Ureter (tissue), 1 donor: Measurements from ENCODE around the gene FASTK. TPM values are rescaled to one million over a fixed set of nuclear protein-coding genes. Genes with fewer than 3 reads are reported as not detected.

Source experiments
- DNase-seq: peaks from one replicate; pipeline ENCODE4 v3.0.0-alpha.2; 2020; ENCODE audit warnings: low spot score
- total RNA-seq: library from RNA; stranded (reverse); gene quantifications from one replicate; pipeline ENCODE4 v1.2.4, GENCODE V29; 2023
- donor health status: DM: yes; HTN: yes; CAD: no.

The FASTK gene
- total RNA-seq, 1 donor from 2014 or later = 91.7 TPM

DNA sequence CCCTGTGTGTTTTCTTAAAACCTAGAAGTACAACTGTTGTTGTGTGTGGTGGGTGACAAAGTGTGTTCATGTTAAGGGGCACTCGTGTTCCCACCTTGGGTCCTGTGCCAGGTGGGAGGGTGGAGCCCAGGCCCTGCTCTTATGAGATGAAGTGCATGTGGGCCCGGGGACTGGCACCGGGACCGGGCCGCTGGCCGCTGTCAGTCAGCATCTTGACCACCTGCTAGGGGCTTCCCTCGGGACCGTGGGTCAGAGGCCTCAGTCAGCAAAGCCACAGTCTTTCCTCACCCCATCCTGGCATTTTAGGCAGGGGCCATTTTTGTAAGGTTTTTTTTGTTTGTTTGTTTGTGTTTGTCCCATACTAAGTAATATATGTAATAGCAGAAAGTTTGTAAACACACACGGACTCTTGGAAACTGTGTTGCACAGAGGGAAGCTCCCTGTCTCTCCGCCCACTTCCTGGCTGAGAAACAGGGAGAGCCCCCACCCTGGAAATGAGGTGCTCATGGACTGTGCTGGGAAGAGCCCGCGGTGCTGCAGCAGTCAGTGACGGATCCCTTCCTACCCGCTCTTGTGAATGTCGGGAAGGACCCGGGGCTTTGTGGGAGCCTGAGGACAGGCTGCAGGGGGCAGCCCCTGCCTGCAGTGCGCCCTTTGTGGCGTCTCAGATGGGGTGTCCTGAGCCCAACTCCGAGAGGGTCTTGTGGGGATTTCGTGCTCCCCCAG is 19.0 kb upstream of the FASTK start:
- no peak for DNase-seq

DNA sequence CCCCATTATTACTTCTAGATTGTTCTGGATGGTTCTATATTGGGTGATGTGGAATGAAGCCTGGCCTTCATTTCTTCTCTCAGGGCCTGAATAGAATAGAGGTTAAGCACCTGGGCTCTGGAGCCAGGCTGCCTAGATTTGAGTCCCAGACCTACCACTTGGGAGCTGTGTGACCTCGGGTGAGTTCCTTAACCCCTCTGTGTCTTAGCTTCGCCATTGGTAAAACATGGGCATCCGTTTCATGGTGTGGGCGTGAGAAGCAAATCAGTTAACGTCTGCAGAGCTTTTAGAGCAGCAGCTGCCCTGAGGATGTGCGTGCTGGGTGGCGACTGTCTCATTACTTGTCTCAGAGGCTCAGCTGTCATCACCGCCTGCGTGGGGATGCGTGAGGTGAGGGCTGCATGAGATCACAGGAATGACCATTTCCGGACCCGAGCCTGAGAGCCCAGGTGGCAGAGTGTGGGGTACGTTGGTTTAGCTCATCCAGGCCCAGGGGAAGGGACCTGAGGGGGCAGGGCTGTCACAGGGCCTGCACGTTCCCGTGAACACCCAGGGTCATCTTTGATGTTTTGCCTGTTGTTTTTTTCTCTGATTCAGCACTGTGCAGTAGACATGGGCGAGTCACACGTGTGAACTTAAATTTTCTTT is 15.3 kb upstream of the FASTK start:
- no peak for DNase-seq

DNA sequence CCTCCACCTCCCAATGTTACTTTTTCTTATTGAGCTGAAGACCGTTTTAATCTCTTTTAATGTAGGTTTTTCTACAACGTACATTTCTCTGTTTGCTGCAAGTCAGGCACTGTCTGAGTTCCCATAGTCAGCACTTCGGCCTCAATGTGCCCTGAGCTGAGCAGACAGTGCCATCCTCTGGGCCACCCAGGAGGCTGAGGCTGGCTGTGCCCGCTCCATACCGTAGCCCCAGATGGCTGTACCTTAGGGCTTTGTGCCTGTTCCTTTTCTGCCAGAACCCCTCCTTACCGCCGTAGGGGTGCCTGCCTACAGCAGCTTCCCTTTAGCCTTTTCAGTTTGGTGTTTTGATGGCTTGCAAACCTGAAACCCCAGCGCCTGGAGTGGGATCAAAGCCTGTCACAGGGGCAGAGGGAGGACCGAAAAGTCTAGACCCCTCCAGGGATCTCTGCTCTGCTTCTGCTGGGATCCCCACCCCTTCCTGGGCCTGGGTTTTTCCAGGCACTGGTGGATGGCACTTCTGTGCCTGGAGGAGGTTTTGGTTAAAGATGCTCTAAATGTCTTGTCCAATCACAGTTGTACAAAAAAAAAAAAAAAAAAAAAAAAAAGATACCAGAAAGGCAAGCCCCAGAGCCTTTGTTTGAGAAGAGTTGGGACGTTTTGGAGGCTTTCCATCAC is 14.7 kb upstream of the FASTK start:
- DNase-seq = no peak

- DNase-seq = no peak
Measured at GRCh38 chr7:151094675-151095074, 14.1 kb upstream of the FASTK start.

GRCh38 chr7:151093748-151094147 is 13.1 kb upstream of the FASTK start:
- no peak for DNase-seq

GRCh38 chr7:151091988-151092387 is 11.4 kb upstream of the FASTK start:
- DNase-seq = no peak

- DNase-seq = no peak
Measured at GRCh38 chr7:151091431-151091830, 10.8 kb upstream of the FASTK start.

DNA sequence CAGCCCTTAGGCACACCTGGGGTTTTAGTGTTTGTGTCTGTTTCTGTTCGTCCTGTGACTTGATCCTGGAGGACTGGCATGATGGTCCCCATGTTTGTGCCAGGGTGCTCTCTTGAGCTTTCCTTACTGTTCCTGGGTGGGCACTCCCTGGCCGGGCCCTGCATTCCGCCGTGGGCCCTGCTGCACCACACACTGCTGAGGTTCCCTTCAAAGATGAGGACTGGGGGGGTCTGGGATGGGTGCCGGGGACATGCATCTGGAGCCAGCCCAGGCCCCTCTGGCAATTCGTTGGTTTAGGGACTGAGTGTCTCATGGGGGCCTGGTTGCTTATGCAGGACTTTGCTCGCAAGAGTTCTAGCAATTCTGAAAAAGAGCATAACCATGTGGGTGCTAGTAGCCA is 10.4 kb upstream of the FASTK start:
- DNase-seq = no peak

DNA sequence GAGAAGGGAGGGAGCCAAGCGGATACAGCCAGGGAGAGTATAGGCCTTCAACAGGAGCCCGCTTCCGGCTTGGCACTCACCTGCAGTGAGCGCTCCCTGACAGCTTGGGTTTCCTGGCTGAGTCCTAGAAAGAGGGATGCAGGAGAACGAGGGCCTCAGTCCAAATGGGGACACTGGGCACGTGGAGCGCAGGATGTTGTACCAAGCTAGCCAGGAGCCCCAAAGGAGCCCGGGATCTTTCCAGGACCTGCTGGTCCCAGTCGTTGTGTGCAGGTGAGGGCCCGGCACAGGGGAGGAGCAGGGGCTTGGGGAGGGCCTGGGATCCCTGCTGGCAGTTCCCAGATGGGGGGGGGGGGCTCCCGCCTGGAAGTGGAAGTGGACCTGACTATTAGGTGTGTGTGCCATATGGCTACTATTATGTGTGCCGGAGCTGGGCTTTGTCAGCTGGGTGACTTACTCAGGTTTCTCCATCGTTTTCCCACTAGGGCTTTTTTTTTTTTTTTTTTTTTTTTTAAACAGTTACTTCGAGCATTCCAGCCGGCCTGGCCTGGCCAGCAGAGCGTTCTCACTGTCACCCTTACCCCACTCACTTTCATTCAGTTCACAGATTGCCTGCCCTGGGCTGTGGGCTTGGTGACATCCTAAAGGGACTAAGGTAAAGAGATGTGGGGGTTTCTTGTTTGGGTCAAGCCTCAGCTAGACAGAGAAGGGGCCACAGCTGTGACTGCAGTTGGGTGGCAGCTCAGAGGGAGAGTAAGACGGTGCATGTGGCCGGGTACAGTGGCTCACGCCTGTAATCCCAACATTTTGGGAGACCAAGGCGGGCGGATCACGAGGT is 9.5 kb upstream of the FASTK start:
- DNase-seq = no peak

GRCh38 chr7:151088856-151089699 is 8.5 kb upstream of the FASTK start:
- DNase-seq = no peak

- DNase-seq = no peak
Measured at GRCh38 chr7:151088019-151088855, 7.6 kb upstream of the FASTK start.

- DNase-seq = no peak
Measured at GRCh38 chr7:151087245-151088018, 6.8 kb upstream of the FASTK start.

DNA sequence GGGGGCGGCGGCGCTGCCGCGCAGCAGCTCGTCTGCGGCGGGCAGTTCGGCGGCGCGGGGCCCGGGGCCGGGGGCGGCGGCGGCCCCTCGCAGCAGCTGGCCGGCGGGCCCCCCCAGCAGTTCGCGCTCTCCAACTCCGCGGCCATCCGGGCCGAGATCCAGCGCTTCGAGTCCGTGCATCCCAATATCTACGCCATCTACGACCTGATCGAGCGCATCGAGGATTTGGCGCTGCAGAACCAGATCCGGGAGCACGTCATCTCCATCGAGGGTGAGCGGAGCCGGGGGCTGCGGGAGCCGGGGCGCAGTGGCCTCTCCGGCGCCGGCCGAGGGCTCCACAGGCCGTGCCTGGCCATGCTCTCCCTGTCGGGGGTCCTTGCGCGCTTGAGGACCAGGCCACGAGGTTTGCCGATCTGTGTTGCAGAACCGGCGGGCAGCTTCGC is 6.2 kb upstream of the FASTK start:
- no peak for DNase-seq

DNA sequence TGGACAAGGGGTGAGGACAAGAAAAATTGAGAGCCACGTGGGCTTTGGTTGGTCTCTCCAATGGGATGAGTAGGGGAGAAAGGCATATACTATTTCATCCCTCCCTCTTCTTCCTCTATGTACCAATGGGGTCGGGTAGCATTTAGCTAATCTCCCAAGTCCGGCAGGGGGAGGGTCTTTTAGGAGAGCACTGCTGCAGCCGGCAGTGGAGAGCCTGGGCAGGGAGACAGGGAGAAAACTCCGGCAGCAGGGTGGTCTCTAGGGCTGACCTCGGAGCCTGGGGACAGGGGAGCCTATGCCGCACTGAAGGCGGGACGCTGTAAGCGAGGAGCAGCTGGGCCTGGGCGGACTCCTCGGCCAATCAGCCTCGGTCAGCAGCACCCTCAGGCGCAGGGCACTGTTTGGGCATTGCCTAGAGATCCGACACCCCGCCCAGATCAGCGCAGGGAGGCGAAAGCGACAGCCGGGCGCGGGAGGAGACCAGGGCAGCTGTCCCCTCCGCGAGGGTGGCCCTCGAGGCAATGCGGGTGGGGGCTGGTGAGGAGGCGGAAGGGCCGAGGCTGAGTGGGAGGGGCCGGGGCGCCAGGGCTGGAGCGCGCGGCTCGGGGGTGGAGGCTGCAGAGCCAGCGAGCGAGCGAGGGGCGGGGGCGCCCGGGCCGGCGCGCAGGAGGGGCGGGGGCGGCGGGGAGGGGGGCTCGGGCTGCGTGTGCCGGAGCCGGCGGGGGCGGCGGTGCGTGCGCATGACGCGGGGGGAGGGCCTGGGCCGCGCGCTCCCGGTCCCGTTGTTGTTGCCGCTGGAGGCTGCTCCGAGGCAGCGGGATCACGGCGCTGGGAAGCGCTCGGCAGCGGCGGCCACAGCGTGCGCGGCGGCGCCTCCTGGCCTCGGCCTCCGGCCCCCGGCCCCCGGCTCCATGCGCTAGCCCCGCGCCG is 5.3 kb upstream of the FASTK start, which contains the start of gene AGAP3:
Gene AGAP3, plus strand, starts transcription at position 785 of the 930 bp plus-strand sequence. CDS start 267 bp downstream, outside the sequence.
- peak; percentile 84 for DNase-seq

DNA sequence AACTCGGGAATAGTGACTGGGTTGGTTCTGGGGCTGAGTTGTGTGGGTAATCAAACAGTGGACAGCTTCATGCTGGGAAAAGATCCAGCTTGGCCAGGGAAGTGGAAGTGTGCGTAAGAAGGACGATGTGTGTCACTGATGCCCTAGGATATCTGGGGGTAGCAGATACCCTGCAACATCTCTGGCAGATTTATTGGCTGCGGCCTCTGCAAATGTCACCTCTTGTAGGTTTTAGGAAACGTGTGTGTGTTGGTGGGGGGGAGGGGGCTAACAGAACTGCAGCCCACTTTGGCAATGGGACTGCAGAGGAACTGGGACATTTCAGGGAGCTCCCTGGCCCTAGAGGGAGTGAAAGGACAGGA is 4.7 kb upstream of the FASTK start:
- DNase-seq = no peak

DNA sequence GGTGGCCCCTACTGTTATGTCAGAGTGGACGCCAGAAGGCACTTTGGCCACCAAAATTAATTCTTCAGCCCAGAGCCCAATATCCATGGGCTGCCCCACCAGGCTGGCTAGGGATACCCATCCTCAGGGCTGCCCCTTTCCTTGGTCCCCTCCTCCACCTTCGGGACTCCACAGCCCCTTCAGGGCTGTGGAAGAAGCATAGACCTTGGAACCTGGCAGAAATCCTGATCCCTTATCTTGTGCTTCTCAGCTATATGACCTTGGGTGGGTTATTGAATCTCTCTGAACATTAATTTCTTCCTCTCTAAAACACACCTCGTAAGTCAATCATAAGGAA is 3.2 kb upstream of the FASTK start:
- no peak for DNase-seq

GRCh38 chr7:151083071-151083823 is 2.6 kb upstream of the FASTK start, which contains the start of gene TMUB1:
TSS of gene TMUB1 (minus strand) at chr7:151083493. CDS start at chr7:151082563, 930 bp downstream.
- DNase-seq = peak; percentile 79
